ENCODE measurements around the gene RETREG1. TPM values are rescaled to one million over a fixed set of nuclear protein-coding genes. Genes with fewer than 3 reads are reported as not detected.

Gene RETREG1
- total RNA-seq, 1 experiment from 2014 or later = 3.4 TPM

GRCh38 chr5:16582081-16582480 is 34.7 kb downstream of the RETREG1 start:
- H2BK20ac ChIP-seq (ENCODE audit: low read depth, low read length, poor library complexity, severe bottlenecking) = no peak overlapping the region
- no peak overlapping the region for H4K8ac ChIP-seq (replicated peaks; ENCODE audit: insufficient read length, low read depth, low read length)
- H3K14ac ChIP-seq (ENCODE audit: insufficient read depth, low read length) = no peak overlapping the region
- no peaks in the 10 kb centered on the region for H3K23me2 ChIP-seq (ENCODE audit: insufficient read length, low read depth, low read length, poor library complexity, severe bottlenecking)
- no peak for DNase-seq
- TF ChIP-seq CTCF (conservative IDR thresholded peaks at IDR 0.05) = no peak
- Mint-ChIP-seq H3K9me3 (peaks cover 7 to 12% of the 10 kb centered on the region in 2 experiments; a peak in 4 of 5 replicates), H3K4me3 (no peak overlapping the region), H3K27ac (no peak overlapping the region), H3K36me3 (ENCODE audit: insufficient read depth in 1 of 3, low read depth in 3 of 3) (peaks cover 3 to 14% (median 4%) of the 10 kb centered on the region in 3 experiments; a peak in 6 of 7 replicates), H3K27me3 (ENCODE audit: low read depth) (0 out of 2 replicates have a peak, but pooled peaks cover 2% of the 10 kb centered on the region), H3K4me1 (peaks cover 37 to 42% of the 10 kb centered on the region in 2 experiments)
- no peak overlapping the region for H4K5ac ChIP-seq (ENCODE audit: insufficient read length, low read depth, low read length)
- no peak overlapping the region for H2BK12ac ChIP-seq (ENCODE audit: insufficient read length, low read depth, low read length)
- H4K91ac ChIP-seq (ENCODE audit: insufficient read length, low read depth, low read length) = no peak overlapping the region
- no peaks in the 10 kb centered on the region for H3K79me2 ChIP-seq (ENCODE audit: insufficient read depth, low read length)
- no peak overlapping the region for H3K18ac ChIP-seq (ENCODE audit: insufficient read length, low read depth, low read length)
- no peak overlapping the region for H3K27ac ChIP-seq (ENCODE audit: insufficient read length, low read depth, low read length)
- no peaks in the 10 kb centered on the region for H3K27me3 ChIP-seq (ENCODE audit: insufficient read depth, low read length)
- H2AK5ac ChIP-seq (ENCODE audit: insufficient read length, low read length) = no peak overlapping the region
- no peak overlapping the region for H3K23ac ChIP-seq (ENCODE audit: insufficient read length, low read depth, low read length)
- H3T11ph ChIP-seq (ENCODE audit: low read length) = no peak overlapping the region
- H2AFZ ChIP-seq (ENCODE audit: low read length) = no peak overlapping the region
- H4K20me1 ChIP-seq (ENCODE audit: control insufficient read depth, insufficient read depth, insufficient read length) = no peaks in the 10 kb centered on the region
- H3K4me2 ChIP-seq (ENCODE audit: insufficient read depth, insufficient read length, low read length) = no peak overlapping the region
- peaks cover 2% of the 10 kb centered on the region; the same call in 1 of the 2 replicates for H3K4me1 ChIP-seq (ENCODE audit: insufficient read depth, low read length)
- no peak overlapping the region for H2BK120ac ChIP-seq (ENCODE audit: low read depth, low read length, poor library complexity, severe bottlenecking)
- no peaks in the 10 kb centered on the region for H3K9me3 ChIP-seq (ENCODE audit: control insufficient read depth, low read depth, low read length)
- no peak overlapping the region for H3K9ac ChIP-seq (ENCODE audit: extremely low read depth, insufficient read length, low read length)
- no peak overlapping the region for H2BK15ac ChIP-seq (ENCODE audit: low read depth, low read length)
- no peak overlapping the region for H2BK5ac ChIP-seq (ENCODE audit: insufficient read length, low read length)
- no peak overlapping the region for H3K4ac ChIP-seq (ENCODE audit: low read depth, low read length)
- H3K79me1 ChIP-seq (ENCODE audit: insufficient read depth, low read depth, low read length, poor library complexity, severe bottlenecking) = no peaks in the 10 kb centered on the region
- no peak overlapping the region for H3K56ac ChIP-seq (ENCODE audit: insufficient read length, low read depth, low read length)
- no CpG with 5 or more reads among the region's 4 CpGs for WGBS (ENCODE audit: extremely low coverage, insufficient read length, low lambda C conversion rate)
